Measurements from ENCODE around the gene WDR7. TPM values are rescaled to one million over a fixed set of nuclear protein-coding genes. Genes with fewer than 3 reads are reported as not detected.

Gene WDR7
- total RNA-seq, 6 donors from 2014 or later, result 17.8 to 58.7 (median 26.7) TPM

- Histone ChIP-seq H3K27me3 (no peaks in the 10 kb centered on the region), H3K27ac (no peak overlapping the region), H3K4me3 (no peak overlapping the region), H3K9me3 (no peaks in the 10 kb centered on the region), H3K4me1 (no peaks in the 10 kb centered on the region), H3K36me3 (peaks cover 0 to 13% (median 0%) of the 10 kb centered on the region in 4 donors)
- no peak for TF ChIP-seq POLR2A (IDR thresholded peaks at IDR 0.05)
- 93 to 94% methylated on average over 3 of the region's 3 CpGs for WGBS, 2 donors
- ATAC-seq (ENCODE audit: low FRiP score in 2 of 2) (no peak), DNase-seq (no peak)
These were observed 70.3 kb downstream of the WDR7 start for GRCh38 chr18:56721491-56721890.

- no peaks in the 10 kb centered on the region for H3K4me1 ChIP-seq
- no peak overlapping the region for H3K27ac ChIP-seq
- no peaks in the 10 kb centered on the region for H3K9me3 ChIP-seq
- H3K4me3 ChIP-seq, result no peak overlapping the region
- H3K36me3 ChIP-seq, result peaks cover 0 to 15% (median 0%) of the 10 kb centered on the region in 4 donors
- H3K27me3 ChIP-seq, result no peaks in the 10 kb centered on the region
- DNase-seq (no peak), ATAC-seq (ENCODE audit: low FRiP score in 2 of 2) (no peak)
- no peak for TF ChIP-seq CTCF (IDR thresholded peaks at IDR 0.05)
- no peak for TF ChIP-seq POLR2A (IDR thresholded peaks at IDR 0.05)
- TF ChIP-seq EP300 (IDR thresholded peaks at IDR 0.05), result no peak
- TF ChIP-seq POLR2AphosphoS5 (IDR thresholded peaks at IDR 0.05), result no peak
These were observed 71.4 kb downstream of the WDR7 start for GRCh38 chr18:56722518-56722917.

GRCh38 chr18:56723068-56723467 lies 71.9 kb downstream of the WDR7 start:
- TF ChIP-seq POLR2AphosphoS5 (IDR thresholded peaks at IDR 0.05), result no peak
- 95 to 100% methylated on average over 1 of the region's 1 CpG for WGBS, 2 donors
- no peak overlapping the region for H3K4me3 ChIP-seq
- no peaks in the 10 kb centered on the region for H3K4me1 ChIP-seq
- H3K27me3 ChIP-seq, result no peaks in the 10 kb centered on the region
- ATAC-seq (ENCODE audit: low FRiP score in 2 of 2) (no peak), DNase-seq (no peak)
- H3K9me3 ChIP-seq, result no peaks in the 10 kb centered on the region
- peaks cover 0 to 9% (median 0%) of the 10 kb centered on the region in 4 donors for H3K36me3 ChIP-seq
- H3K27ac ChIP-seq, result no peak overlapping the region

DNA sequence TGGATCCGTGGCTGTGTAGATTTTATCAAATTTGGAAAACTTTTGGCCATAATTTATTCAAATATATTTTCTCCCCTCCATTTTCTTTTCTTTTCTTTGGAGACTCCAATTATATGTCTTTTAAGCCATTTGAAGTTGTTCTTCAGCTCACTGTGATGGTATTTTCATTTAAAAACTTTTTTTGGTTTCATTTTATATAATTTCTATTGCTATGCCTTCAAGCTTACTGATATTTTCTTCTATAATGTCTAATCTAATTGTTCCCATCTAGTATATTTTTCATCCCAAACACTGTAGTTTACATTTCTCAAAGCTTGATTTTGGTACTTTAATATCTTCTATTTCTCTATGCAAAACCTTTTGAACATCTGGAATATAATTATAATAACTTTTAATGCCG lies 72.5 kb downstream of the WDR7 start:
- 94 to 95% methylated on average over 2 of the region's 2 CpGs for WGBS, 2 donors
- no peak for ATAC-seq (ENCODE audit: low FRiP score in 2 of 2)
- Histone ChIP-seq H3K27ac (no peak overlapping the region), H3K4me3 (no peak overlapping the region), H3K4me1 (no peaks in the 10 kb centered on the region), H3K9me3 (no peaks in the 10 kb centered on the region), H3K27me3 (no peaks in the 10 kb centered on the region), H3K36me3 (peaks cover 0 to 11% (median 0%) of the 10 kb centered on the region in 4 donors)
- TF ChIP-seq POLR2A (IDR thresholded peaks at IDR 0.05) (no peak), POLR2AphosphoS5 (IDR thresholded peaks at IDR 0.05) (no peak)
- no peak for DNase-seq

- no peak for TF ChIP-seq CTCF (IDR thresholded peaks at IDR 0.05)
- no peak for TF ChIP-seq EP300 (IDR thresholded peaks at IDR 0.05)
- no peak for TF ChIP-seq POLR2AphosphoS5 (IDR thresholded peaks at IDR 0.05)
- TF ChIP-seq POLR2A (IDR thresholded peaks at IDR 0.05), result no peak
- peaks cover 0 to 18% (median 0%) of the 10 kb centered on the region in 4 donors for H3K36me3 ChIP-seq
- ATAC-seq (ENCODE audit: low FRiP score in 2 of 2) (no peak), DNase-seq (no peak)
- no peak overlapping the region for H3K4me3 ChIP-seq
- no peaks in the 10 kb centered on the region for H3K27me3 ChIP-seq
- no peaks in the 10 kb centered on the region for H3K9me3 ChIP-seq
- 84 to 94% methylated on average over 2 of the region's 2 CpGs for WGBS, 2 donors
- no peaks in the 10 kb centered on the region for H3K4me1 ChIP-seq
- H3K27ac ChIP-seq, result no peak overlapping the region
These were observed 75.7 kb downstream of the WDR7 start for GRCh38 chr18:56726906-56727305.

- no peak overlapping the region for H3K27ac ChIP-seq
- TF ChIP-seq POLR2AphosphoS5 (IDR thresholded peaks at IDR 0.05), result no peak
- TF ChIP-seq EP300 (IDR thresholded peaks at IDR 0.05), result no peak
- no peak for TF ChIP-seq POLR2A (IDR thresholded peaks at IDR 0.05)
- TF ChIP-seq CTCF (IDR thresholded peaks at IDR 0.05), result no peak
These were observed 76.2 kb downstream of the WDR7 start for GRCh38 chr18:56727399-56727798.

More at GRCh38 chr18:56727399-56727798, 76.2 kb downstream of the WDR7 start:
- Histone ChIP-seq H3K9me3 (no peaks in the 10 kb centered on the region), H3K4me1 (no peaks in the 10 kb centered on the region), H3K4me3 (no peak overlapping the region), H3K36me3 (peaks cover 0 to 18% (median 0%) of the 10 kb centered on the region in 4 donors), H3K27me3 (no peaks in the 10 kb centered on the region)
- ATAC-seq (ENCODE audit: low FRiP score in 2 of 2) (no peak), DNase-seq (no peak)
- WGBS, 2 donors, result 89 to 95% methylated on average over 5 of the region's 5 CpGs
